ENCODE results near the gene KCNE4.

DNA sequence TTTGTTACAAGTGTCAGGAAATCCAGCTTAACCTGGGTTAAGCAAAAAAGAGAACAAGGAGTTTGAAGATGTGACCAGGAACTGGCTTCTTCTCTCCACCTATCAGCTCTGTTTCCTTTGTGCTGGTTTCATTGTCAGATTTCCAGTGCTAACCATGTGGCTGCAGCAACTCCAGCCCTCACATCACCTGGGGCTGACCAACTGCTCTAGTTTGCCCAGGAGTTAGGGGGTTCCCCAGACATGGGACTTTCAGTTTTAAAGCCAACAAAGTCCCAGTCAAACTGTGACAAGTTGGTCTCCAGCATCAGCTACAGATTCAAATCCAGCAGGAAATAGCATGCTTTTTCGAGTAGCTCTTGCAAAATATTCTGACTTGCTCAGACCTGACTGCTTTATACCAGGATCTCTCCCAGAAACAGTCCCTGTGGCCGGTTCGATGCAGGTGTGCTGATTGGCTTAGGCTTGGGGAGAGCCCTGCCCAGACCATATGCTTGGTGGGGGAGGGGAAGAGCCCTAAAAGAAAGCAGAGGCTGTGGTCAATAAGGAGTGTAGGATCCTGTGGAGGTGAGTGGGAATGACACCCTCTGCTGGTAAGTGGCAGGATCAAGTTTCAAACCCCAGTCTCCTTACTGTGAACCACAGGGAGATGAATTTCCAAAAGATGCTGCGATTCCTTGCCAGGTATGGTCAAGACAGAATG, 49.5 kb downstream of the KCNE4 start:
- TF ChIP-seq, protein P1, sequence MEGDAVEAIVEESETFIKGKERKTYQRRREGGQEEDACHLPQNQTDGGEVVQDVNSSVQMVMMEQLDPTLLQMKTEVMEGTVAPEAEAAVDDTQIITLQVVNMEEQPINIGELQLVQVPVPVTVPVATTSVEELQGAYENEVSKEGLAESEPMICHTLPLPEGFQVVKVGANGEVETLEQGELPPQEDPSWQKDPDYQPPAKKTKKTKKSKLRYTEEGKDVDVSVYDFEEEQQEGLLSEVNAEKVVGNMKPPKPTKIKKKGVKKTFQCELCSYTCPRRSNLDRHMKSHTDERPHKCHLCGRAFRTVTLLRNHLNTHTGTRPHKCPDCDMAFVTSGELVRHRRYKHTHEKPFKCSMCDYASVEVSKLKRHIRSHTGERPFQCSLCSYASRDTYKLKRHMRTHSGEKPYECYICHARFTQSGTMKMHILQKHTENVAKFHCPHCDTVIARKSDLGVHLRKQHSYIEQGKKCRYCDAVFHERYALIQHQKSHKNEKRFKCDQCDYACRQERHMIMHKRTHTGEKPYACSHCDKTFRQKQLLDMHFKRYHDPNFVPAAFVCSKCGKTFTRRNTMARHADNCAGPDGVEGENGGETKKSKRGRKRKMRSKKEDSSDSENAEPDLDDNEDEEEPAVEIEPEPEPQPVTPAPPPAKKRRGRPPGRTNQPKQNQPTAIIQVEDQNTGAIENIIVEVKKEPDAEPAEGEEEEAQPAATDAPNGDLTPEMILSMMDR (IDR thresholded peaks at IDR 0.05) = peak; percentile 23 to 49 (median 36)
- no peak for TF ChIP-seq POLR2A (IDR thresholded peaks at IDR 0.05)

Measured in right lobe of liver (tissue), 4 donors.